Endothelial cell of hepatic sinusoid (primary cell): ENCODE measurements around the gene GTPBP4.
"Not testable (repeated sequence)": the region's sequence is repeated elsewhere in the genome, so short reads cannot be mapped to it uniquely, and the experiment has no call there.

Experiments
- in situ Hi-C: cut with HindIII; loops from 2 replicates; pipeline ENCODE4 v1.10.0; 2017; ENCODE audit warnings: low sequenced_read_pairs

Gene GTPBP4

DNA sequence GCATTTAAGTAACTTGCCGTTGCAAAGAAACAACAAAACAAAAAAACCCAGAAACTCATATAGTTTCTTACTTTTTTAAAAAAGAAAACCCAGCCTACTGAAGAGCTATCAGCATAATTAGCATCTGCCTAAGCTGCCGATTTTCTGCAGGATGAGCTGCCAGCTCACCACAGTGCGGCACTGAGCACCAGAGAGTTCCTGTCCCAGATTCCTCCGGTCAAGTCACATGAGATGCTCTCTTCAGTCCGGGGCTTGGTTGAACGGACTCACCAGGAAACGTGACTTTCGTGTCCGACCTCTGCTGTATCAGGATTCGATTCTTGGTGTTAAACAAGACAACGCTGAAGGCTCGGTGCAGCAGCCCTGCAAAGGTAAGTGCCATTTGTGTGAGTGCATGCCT lies 34.2 kb downstream of the GTPBP4 start:
- in situ Hi-C loops = no loop called here

DNA sequence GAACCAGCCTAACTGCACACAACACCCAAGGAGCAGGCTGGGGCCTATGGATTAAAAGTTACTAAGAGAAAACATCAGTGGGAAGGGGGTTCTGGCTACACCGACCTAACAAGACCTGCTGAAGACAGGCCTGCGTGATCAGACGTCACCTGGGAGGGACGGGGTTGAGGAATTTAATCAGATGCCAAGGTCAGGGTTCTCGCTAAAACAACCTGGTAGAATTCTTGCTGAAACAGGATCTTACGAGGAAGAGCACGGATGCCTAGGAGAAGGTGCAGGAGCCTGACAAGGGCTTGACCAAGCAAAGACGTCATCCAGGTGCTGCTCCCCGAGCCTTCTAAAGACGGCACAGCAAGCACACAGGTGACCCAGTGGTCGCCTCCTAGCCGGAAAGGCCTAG lies 35.9 kb downstream of the GTPBP4 start:
- in situ Hi-C loops = no loop called here

DNA sequence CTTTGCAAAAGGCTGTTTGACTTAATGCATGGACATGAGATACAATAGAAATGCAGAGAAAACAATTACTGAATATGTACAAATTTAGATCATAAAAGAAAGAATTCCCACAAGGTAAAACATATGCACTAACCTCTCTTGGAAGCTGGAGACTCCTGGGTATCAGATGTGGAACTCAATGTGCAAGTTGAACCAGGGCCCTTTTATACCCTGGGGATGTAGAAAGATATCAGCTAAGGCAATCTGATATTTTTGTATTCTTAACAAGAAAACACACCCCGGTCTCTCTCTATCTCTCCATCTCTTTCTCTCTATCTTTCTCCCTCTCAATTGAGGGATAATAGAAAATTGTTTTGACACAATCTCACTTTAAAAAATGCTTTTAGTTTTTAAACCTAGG lies 37.4 kb downstream of the GTPBP4 start, which contains the start of gene IDI2:
IDI2 (minus strand) TSS at position 177 of the 400 bp plus-strand sequence. CDS start 1,136 bp downstream, outside the sequence.
- in situ Hi-C loops = no loop called here

DNA sequence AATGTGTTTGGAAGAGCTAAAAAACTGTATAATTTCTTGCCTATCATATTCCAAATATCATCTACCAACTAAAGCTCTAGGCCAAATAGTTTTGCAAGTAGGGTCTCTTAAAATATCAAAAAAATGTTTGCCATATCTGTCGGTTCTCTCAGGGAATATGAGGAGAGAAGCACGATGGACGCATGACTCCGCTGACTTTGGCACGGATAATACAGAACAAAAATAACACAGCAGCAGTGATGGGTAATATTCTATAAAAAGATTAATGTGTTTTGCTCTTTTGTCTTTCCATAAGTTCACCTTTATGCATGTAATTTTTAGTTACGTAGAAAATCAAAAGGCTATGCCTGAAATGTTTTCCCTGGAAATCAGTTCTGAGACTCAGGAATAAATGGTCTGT lies 38.3 kb downstream of the GTPBP4 start:
- in situ Hi-C loops = no loop called here

DNA sequence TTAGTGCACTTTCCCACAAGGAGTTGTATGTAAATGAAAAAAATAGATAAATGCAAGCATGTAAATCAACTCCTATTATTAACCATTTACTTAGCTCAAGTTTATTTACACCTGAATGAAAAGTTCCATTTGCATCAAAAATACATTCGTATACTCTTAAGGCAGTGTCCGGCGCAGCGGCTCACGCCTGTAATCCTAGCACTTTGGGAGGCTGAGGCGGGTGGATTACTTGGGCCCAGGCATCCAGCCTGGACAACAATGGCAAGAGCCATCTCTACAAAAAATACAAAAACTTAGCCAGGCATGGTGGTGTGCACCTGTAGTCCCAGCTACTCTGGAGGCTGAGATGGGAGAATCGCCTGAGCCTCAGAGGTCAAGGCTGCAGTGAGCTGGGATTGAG lies 41.6 kb downstream of the GTPBP4 start:
- in situ Hi-C loops = no loop called here

DNA sequence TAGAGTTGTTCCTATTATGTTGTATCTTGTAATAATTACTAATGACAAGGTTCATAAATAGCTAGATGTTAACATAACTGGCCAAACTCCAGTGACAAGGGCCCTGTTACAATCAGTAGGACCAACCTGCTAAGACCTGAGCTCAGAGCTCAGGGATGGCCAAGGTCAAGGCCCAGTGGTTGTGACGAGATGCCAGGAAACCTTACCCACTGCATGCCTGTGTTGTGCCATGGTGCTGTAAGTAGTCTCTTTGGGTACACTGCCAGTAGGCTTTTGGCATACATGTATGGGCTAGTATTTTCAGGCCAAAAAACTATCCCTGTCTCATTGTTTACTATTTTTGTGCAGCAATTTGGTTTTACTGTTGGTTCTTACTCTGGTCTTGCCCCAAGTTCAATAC lies 45.4 kb downstream of the GTPBP4 start:
- in situ Hi-C loops = no loop called here

DNA sequence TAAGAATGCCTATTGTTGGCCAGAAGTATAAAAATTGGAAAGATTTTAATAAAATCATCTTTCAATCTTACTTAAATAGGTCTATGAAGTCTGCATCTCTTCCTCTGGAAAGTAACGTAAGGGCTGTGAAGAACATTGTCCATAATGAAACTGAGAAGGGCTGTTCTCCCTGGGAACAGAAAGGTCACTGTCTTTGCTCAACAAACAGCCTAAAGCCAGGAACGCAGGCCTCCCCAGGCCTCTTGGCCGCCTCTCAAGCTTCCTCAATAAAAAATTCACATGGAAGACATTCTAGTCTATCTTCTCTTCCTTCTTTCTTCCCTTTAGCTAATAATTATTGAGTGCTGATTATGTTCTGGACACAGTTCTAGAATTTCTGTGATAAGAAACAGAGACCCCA lies 46.5 kb downstream of the GTPBP4 start:
- in situ Hi-C loops = no loop called here

DNA sequence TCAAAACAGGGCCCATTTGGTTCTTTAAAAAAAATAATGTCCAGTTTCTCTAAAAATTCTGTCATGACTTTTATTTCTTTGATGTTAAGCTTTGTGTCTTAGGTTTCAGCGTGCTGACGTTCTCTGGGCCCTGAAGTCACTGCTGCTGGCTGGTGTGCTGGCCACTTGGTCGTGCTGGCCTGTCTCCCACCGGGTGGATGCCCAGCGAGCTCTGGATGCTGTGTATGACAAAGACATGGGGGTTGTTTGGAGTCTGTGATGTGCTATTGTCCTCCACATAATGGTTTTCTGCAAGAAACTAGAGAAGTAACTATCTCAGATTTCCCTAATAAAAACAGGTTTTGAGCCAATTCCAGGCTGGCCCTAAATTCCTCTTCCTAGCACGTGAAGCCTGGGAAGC lies 47.0 kb downstream of the GTPBP4 start:
- in situ Hi-C loops = no loop called here

DNA sequence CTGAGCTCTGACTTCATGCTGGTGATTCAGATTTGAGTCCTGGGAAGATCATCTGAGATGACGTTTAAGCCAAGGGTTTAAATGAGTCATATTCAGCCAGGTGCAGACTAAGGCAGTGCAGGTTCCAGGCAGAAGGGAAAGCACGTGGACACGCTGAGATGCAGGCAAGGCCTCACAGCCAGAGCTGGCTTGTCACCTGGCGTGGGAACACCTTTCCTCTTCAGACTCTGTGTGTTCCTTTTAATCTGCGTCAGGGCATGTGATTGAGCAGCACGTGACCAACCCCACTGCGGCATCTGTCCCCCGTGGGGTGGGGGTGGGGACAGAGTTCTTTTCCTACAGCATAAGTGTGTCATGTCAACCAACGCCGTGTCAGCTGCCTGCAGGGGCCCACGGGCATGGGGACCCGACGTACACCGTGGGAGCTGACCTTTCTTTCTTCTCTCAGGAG lies 48.1 kb downstream of the GTPBP4 start:
- in situ Hi-C loops = no loop called here

DNA sequence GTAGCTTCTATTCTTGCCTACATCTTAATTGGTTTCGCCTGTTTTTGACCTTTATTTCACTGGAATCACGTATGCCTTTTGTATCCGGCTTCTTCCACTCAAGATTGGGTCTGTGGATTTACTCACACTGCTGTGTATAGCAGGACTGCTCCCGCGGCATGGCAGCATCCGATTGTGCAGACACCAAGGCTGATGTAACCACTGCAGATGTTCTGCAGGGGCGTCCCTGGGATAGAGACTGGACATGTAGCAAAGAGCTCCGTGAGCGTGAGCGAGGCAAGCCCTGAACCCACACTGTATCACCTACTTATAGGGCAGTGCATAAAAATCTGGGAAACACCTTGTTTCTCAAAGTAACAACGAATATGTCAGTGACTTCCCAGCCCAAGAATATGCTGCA lies 48.9 kb downstream of the GTPBP4 start:
- in situ Hi-C loops = no loop called here

DNA sequence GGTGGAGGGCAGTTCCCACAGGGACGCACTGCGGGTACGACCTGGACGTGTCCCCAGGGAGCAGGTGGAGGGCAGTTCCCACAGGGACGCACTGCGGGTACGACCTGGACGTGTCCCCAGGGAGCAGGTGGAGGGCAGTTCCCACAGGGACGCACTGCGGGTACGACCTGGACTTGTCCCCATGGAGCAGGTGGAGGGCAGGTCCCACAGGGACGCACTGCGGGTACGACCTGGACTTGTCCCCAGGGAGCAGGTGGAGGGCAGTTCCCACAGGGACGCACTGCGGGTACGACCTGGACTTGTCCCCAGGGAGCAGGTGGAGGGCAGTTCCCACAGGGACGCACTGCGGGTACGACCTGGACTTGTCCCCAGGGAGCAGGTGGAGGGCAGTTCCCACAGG lies 50.5 kb downstream of the GTPBP4 start:
- in situ Hi-C loops = not testable (repeated sequence)

DNA sequence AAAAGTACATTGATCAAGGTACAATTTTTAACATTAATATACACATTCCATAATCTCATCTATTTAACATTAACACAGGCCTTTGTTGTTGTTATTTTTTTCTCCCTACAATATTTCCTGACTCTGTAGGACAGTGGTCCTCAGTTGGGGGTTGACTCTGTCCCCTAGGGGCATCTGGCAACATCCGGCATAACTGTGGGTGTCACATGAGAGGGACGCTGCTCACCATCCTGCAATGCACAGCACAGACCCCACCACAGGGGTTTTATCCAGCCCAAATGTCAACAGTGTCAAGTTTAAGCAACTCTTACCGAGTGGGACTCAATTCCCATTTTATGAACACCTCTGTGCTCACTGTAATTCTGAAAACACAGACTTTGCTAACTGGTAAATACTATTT lies 51.9 kb downstream of the GTPBP4 start:
- in situ Hi-C loops = no loop called here

DNA sequence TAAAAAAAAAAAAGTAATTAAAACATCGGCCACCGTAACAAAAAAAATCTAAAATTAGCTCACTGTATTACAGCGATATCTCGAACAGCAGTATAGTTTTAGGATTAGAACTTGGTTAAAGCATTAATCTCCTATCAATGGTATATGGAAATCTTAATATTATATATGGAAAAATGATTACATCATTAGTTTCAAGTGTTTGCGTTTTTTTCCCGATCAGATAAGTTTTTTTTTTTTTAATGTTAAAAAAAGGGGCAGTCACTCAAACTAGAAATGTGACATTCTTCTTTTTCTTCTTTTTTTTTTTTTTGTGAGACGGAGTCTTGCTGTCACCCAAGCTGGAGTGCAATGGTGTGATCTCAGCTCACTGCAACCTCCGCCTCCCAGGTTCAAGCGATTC lies 53.3 kb downstream of the GTPBP4 start:
- in situ Hi-C loops = no loop called here

DNA sequence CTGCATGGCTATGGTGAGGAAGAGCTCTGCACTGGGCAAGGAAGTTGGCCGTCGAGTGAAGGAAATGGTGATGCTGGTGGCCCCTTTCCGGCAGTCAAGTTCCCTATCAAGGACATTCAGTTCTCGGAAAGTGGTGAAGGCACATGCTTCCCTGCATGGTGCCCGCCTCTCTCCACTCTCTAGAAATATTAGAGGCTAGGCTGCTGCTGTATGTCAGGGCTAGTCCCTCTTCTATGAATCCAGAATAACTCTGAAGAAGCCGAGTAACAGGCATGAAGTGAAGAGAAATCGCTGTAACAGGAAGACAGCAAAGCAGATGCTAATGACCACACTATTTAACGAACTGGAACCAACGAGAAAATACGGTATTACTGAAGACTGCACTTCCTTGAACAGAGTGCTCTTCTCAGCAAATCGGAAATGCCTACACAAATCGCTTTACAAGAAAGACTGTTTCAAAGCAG lies 55.3 kb downstream of the GTPBP4 start:
- in situ Hi-C loops = no loop called here

DNA sequence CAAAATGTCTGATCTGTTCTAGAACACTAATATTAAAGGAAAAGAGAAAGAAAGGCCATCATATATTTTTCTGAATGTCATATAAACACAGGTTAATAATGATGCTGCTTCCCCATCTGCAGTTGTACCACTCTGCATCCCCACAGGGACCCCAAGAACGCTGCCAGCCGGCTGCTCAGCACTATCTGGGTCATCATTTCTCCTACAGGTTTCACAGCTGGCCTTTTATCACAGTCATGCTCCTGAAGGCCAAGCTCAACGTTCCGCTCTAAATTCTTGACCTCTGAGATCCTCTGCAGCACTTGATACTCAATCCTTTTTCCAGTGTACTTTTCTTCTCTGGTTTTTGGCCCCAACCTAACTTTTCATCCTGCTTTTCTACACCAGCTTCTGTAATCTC lies 55.9 kb downstream of the GTPBP4 start:
- in situ Hi-C loops = no loop called here

DNA sequence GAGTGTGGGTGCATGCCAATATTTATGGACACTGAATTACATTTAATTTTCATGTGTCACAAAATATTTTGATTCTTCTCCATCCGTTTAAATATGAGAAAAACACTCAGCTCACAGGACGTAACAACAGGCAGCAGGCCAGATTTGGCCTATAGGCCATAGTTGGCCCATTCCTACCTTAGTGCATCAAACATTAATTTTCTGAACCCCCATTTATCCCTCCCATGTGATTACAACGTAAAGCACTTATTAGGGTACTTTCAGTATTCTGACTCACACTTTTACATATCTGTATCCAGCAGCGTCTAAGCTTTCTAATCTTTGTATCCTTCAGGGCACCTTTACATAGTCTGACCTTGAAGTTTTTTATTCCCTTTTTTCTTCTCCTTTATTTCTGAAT lies 56.7 kb downstream of the GTPBP4 start:
- in situ Hi-C loops = loop anchor here (5.0 kb wide), 1 partner anchor 58 kb away; the partner anchor contains the start of gene GTPBP4

DNA sequence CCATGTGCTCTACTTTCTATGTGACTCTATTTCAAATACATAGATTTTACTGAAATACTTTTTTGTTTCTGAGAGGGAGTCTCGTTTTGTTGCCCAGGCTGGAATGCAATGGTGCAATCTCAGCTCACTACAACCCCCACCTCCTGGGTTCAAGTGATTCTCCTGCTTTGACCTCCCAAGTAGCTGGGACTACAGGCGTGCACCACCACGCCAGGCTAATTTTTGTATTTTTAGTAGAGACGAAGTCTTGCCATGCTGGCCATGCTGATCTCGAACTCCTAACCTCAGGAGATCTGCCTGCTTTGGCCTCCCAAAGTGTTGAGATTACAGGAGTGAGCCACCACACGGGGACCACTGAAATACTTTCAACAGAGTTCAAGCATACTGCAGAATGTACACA lies 57.2 kb downstream of the GTPBP4 start:
- in situ Hi-C loops = loop anchor here (5.0 kb wide), 1 partner anchor 58 kb away; the partner anchor contains the start of gene GTPBP4

DNA sequence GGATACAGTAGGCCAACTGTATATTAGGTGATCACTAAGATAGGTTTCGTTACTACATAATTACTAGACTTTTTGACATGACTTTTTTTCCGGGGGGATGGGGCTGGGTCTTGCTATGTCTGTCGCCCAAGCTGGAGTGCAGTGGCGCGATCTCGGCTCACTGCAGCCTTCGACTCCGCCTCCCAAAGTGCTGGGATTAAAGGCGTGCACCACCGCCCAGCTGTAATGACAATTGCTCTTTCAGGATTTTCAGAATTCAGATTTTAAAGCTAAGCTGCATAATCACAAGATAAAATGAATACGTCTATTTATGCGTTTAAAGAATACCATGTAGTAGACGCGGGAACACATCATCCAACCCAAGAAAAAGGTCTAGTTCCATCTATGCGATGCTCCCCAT lies 59.7 kb downstream of the GTPBP4 start:
- in situ Hi-C loops = loop anchor here (5.0 kb wide), 1 partner anchor 61 kb away; the partner anchor contains the start of gene GTPBP4

DNA sequence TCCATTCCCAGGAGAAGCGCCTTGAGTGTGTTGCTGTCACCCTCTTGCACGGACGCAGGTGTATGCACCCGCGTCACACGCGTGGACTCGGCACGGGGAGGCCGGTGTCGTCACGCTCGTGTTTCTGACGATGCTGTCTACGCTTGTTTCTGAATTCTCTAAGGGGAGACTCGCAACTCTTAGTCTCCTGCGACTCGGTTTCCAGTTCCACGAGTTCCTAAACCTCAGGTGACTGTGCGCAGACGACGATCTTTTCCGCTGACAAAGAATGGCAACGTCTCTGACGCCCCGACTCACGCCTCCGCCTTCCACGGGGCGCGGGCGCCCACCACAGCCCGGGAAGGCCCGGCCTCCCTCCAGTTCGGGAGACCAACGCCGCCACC lies 60.1 kb downstream of the GTPBP4 start:
- in situ Hi-C loops = loop anchor here (5.0 kb wide), 1 partner anchor 61 kb away; the partner anchor contains the start of gene GTPBP4

DNA sequence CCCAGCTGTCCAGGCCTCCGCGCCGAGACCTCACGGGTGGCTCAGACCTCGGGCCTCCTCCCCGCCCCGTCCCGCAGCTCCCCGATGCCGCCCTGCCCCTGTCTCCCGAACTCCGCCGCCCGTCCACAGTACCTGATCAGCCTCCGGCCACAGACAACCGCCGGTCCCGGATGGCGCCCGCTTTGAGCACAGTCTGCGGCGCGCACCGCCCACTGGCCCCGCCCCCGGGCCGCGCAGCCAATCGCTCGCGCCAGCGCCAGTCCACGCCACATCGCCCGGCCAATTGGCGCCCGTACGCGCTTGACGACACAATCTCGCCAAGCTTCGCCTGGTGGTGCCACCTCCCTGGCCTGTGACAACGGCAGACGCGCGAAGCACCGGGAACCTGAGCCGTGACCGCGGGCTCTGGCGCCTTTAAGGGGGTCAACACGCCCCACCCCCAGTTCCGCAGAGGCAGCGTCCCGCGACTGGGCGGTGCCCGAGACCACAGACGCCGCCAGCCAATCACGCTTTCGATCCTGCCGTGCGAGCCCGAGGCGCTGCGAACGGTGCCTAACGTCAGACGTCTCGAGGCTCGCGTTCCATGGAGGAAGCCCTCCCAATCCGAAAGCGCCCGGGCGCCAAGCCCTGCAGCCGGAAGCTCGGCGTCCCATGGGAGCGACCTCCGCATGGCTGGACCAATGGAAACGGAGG lies 60.6 kb downstream of the GTPBP4 start, which contains the start of gene IDI1:
IDI1 (minus strand) TSS at position 388 of the 693 bp plus-strand sequence; CDS start at position 272, 116 bp downstream.
- in situ Hi-C loops = loop anchor here (5.0 kb wide), 1 partner anchor 62 kb away; the partner anchor contains the start of gene GTPBP4

DNA sequence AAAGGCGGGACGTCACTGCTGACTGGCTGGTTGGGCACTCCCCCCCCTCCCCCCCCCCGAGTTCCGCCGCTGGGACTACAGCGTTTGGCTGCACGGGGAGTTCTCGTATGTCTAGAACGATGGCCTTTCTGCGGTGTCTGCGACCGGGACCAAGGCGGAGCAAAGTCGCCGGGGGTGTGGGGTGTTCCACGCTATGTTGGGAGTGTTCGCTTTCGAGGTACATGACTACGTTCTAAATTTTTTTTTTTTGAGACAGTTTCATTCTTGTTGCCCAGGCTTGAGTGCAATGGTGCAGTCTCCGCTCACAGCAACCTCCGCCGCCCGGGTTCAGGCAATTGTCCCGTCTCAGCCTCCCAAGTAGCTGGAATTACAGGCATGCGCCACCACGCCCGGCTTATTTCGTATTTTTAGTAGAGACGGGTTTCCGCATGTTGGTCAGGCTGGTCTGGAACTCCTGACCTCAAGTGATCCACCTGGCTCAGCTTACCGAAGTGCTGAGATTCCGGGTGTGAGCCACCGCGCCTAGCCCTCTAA lies 61.3 kb downstream of the GTPBP4 start:
- in situ Hi-C loops = loop anchor here (5.0 kb wide), 1 partner anchor 62 kb away; the partner anchor contains the start of gene GTPBP4

DNA sequence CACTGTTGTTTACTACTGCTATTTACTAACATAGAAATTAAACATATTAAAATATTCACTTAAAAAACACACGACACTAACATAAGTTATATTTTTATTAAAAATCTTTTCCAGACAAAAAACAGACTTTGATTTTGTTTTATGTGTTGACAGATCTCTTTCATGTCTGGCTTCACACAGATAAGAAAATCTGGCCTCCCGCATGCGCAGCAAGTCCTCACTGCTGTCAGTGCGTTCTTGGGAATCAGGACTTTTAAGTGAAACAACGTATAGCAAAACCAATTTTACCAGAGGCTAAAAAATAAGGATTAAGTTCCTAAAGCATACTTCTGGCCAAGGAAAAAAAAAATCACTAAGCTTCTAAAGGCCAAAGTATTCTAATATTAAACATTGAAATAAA lies 61.9 kb downstream of the GTPBP4 start:
- in situ Hi-C loops = no loop called here
